Heart left ventricle (tissue), 13 donors: Measurements from ENCODE around the gene P2RY10.

Experiments
- CTCF ChIP-seq, 12 donors: fragments of 200-600 bp; sonication (generic) in 4 of 12; IDR thresholded peaks; one replicate each; pipeline versions ENCODE4 v1.5.0 to v1.8.0; 2018 to 2022; ENCODE audit warnings: antibody characterized with exemption in 12 of 12, mild to moderate bottlenecking in 5 of 12
- POLR2A ChIP-seq, 2 donors: fragments of 450-650 bp; IDR thresholded peaks; one replicate each; pipeline ENCODE4 v1.6.1; 2017; ENCODE audit warnings: antibody characterized with exemption in 2 of 2, mild to moderate bottlenecking in 2 of 2, moderate library complexity in 2 of 2
- donor health status: ischemic (EF 13 %, LVEDD 7.1; RV severe dilation, severe dysfunction).
- donor health status: DM: no; HTN: yes; CAD: no.
- donor health status: DM: no; HTN: no; CAD: no.
- donor health status: ischemic (EF 25% LVEDD 6.9; RV normal size, moderate dysfunction).
- donor health status: ischemic (EF 25% LVEDD 5.7; RV mildly dilated, moderate dysfunction).
- donor health status: ischemic (EF 35%, LVEDD 5.7; RV mildly dilated, moderate dysfunction).
- donor health status: nonischemic (EF 11% LVEDD 7.7; RV severe dilation, severe dysfunction).
- donor health status: DM: yes; HTN: yes; CAD: no.
- donor health status: PGD.
- donor health status: ischemic (EF 29% LVEDD 5.4; RV normal size, mild dysfunction).
- donor health status: nonischemic (EF 23%, LVEDD 6.1; RV moderate dilation, normal function).

GRCh38 chrX:78923198-78924015, 21.8 kb upstream of the P2RY10 start:
- no peak for TF ChIP-seq CTCF (IDR thresholded peaks at IDR 0.05)
- TF ChIP-seq POLR2A (IDR thresholded peaks at IDR 0.05): no peak
